ENCODE data around the gene CUEDC2.
"Not testable (repeated sequence)": the region's sequence is repeated elsewhere in the genome, so short reads cannot be mapped to it uniquely, and the experiment has no call there.

The CUEDC2 gene

DNA sequence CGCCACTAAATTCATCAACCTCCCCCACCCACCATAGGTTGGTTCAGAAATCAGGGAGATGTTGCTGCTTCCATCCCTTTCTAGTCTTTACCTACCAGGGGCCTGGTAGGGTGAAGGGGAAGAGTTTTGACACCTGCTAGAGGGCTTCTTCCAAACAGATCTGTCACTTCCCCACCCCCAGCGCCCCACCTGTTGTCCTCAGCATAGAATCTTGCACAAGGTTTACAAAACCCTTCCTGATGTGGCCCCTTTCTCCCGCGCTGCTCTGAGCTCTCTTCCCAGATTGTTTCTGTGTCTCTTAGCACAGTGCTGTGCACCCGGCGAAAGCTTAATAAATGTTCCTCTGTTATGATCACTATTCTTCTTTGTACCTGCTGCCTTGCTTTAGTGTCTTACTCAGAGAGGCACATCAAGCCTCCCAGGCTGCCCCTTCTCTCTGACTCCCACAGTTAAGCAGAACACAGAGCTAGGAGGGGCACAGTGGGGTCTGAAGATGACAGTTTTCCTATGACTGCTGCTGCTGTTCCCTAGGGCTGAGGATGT lies 30.2 kb upstream of the CUEDC2 start:
- Histone ChIP-seq H3K27ac (no peak overlapping the region), H3K4me3 (peak overlapping the region; percentile 48)
- no peak for TF ChIP-seq CTCF (IDR thresholded peaks at IDR 0.05)
- DNase-seq (ENCODE audit: low spot score), result no peak

- H3K27ac ChIP-seq, result no peak overlapping the region
- DNase-seq (ENCODE audit: low spot score), result no peak
- no peak for TF ChIP-seq CTCF (IDR thresholded peaks at IDR 0.05)
- H3K4me3 ChIP-seq, result peak overlapping the region; percentile 79
Observed at GRCh38 chr10:102461187-102462054, 29.0 kb upstream of the CUEDC2 start.

DNA sequence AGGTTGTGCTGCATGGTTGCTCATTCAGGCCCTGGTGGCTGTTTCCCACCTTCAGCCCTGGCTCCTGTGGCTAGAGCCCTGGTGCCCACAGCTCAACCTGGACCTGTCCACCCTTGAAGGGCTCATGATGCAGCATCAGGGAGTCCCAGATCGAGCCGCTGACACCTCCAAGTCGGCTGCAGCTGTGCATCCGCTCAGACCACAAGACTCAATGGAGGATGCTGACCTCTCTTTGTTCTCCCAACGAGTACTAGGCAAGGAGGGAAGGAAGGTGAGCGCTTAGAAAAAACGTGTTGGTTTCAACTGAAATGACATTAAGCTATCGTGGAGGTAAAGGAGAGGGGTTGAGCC lies 28.4 kb upstream of the CUEDC2 start:
- Histone ChIP-seq H3K27ac (no peak overlapping the region), H3K4me3 (peak overlapping the region; percentile 79)
- no peak for TF ChIP-seq CTCF (IDR thresholded peaks at IDR 0.05)
- no peak for DNase-seq (ENCODE audit: low spot score)

- Histone ChIP-seq H3K27ac (no peak overlapping the region), H3K4me3 (no peak overlapping the region)
- no peak for DNase-seq (ENCODE audit: low spot score)
- TF ChIP-seq CTCF (IDR thresholded peaks at IDR 0.05), result no peak
Observed at GRCh38 chr10:102458656-102459055, 26.3 kb upstream of the CUEDC2 start.

GRCh38 chr10:102457591-102458150 lies 25.3 kb upstream of the CUEDC2 start:
- no peak for TF ChIP-seq CTCF (IDR thresholded peaks at IDR 0.05)
- H3K4me3 ChIP-seq, result no peak overlapping the region
- no peak for DNase-seq (ENCODE audit: low spot score)
- no peak overlapping the region for H3K27ac ChIP-seq

GRCh38 chr10:102455893-102456471 lies 23.6 kb upstream of the CUEDC2 start:
- H3K27ac ChIP-seq, result peak overlapping the region in 1 of 2 donors; percentile 52
- DNase-seq (ENCODE audit: low spot score), result no peak
- no peak for TF ChIP-seq CTCF (IDR thresholded peaks at IDR 0.05)
- H3K4me3 ChIP-seq, result no peak overlapping the region

DNA sequence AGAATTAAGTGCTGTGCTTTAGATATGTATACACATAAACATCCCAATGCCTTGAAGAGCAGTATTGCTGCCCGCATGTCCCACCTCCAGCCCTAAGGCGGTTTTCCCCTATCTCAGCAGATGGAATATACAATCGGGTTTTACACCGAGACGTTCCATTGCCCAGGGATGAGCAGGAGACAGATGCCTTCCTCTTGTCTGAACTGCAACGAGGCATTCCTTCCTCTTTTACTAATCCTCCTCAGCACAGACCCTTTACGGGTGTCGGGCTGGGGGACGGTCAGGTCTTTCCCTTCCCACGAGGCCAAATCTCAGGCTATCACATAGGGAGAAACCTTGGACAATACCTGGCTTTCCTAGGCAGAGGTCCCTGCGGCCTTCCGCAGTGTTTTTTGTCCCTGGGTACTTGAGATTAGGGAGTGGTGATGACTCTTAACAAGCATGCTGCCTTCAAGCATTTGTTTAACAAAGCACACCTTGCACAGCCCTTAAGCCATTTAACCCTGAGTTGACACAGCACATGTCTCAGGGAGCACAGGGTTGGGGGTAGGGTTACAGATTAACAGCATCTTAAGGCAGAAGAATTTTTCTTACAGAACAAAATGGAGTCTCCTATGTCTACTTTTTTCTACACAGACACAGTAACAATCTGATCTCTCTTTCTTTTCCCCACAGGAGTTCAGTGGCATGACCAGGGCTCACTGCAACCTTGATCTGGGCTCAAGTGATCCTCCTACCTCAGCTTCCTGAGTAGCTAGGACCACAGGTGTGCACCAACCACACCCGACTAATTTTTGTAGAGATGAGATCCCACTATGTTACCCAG lies 22.5 kb upstream of the CUEDC2 start:
- peak overlapping the region in 1 of 2 donors; percentile 28 for H3K27ac ChIP-seq
- H3K4me3 ChIP-seq; DNase-seq (ENCODE audit: low spot score): not testable (repeated sequence)

Measured in coronary artery (tissue), 2 donors.